GM12892 (cell line): ENCODE data around the gene OTUB1.

Experiments used
- POLR2A ChIP-seq: IDR thresholded peaks from 2 replicates; pipeline ENCODE4 v1.6.1; 2011; ENCODE audit warnings: low read depth, low read length, control low read depth
- TAF1 ChIP-seq: IDR thresholded peaks from 2 replicates; pipeline ENCODE4 v1.6.1; 2011; ENCODE audit warnings: low read depth, mild to moderate bottlenecking, control low read depth, low read length, borderline replicate concordance

GRCh38 chr11:63958008-63958407 lies 28.2 kb upstream of the OTUB1 start:
- TF ChIP-seq POLR2A (no peak), TAF1 (no peak)
